WTC11 (cell line): ENCODE results near the gene SHKBP1. TPM values are rescaled to one million over a fixed set of nuclear protein-coding genes. Genes with fewer than 3 reads are reported as not detected.
"Not testable (repeated sequence)": the region's sequence is repeated elsewhere in the genome, so short reads cannot be mapped to it uniquely, and the experiment has no call there.

Source experiments
- ATAC-seq: fragments of 200-7000 bp; cut with Tn5 transposase; 2 replicates; pipeline ENCODE4 v1.10.0; 2021; ENCODE audit warnings: mild to moderate bottlenecking, moderate library complexity
- CTCF ChIA-PET: fragments of 300-600 bp; sonication (Branson Sonifier 250); formaldehyde crosslinking; loops from one replicate; lab custom pipeline; 2021; ENCODE audit warnings: antibody characterized with exemption; lab: Charles Lee
- POLR2A ChIA-PET: fragments of 350-600 bp; sonication (Branson Sonifier 250); formaldehyde crosslinking; loops from one replicate; lab custom pipeline; 2021; ENCODE audit warnings: antibody characterized with exemption; lab: Charles Lee
- DNase-seq: peaks from one replicate; pipeline ENCODE4 v3.0.0; 2021; ENCODE audit warnings: low spot score
- H3K27ac Mint-ChIP-seq: 2 replicates; pipeline ENCODE4 v1.8.0; 2021; ENCODE audit warnings: mixed read lengths
- H3K27me3 Mint-ChIP-seq: 2 replicates; pipeline ENCODE4 v1.8.0; 2021; ENCODE audit warnings: low read depth, mild to moderate bottlenecking, moderate library complexity, mixed read lengths
- H3K36me3 Mint-ChIP-seq: 2 replicates; pipeline ENCODE4 v1.8.0; 2021; ENCODE audit warnings: mixed read lengths
- H3K4me1 Mint-ChIP-seq: 2 replicates; pipeline ENCODE4 v1.8.0; 2022; ENCODE audit warnings: mixed read lengths
- H3K4me3 Mint-ChIP-seq: 2 replicates; pipeline ENCODE4 v1.8.0; 2021; ENCODE audit warnings: mild to moderate bottlenecking, moderate library complexity, mixed read lengths
- H3K9me3 Mint-ChIP-seq: 2 replicates; pipeline ENCODE4 v1.8.0; 2021; ENCODE audit warnings: mixed read lengths
- ARID4B ChIP-seq: sonication (generic); formaldehyde crosslinking; IDR thresholded peaks from 2 replicates; pipeline ENCODE4 v1.8.0; 2023; ENCODE audit warnings: missing genetic modification reagents, mild to moderate bottlenecking, borderline replicate concordance
- E2F1 ChIP-seq: sonication (generic); formaldehyde crosslinking; IDR thresholded peaks from 2 replicates; pipeline ENCODE4 v1.8.0; 2022; ENCODE audit warnings: mild to moderate bottlenecking, missing genetic modification reagents
- E2F5 ChIP-seq: sonication (generic); formaldehyde crosslinking; IDR thresholded peaks from 2 replicates; pipeline ENCODE4 v1.8.1; 2022; ENCODE audit warnings: mild to moderate bottlenecking, moderate library complexity, missing genetic modification reagents
- ELF4 ChIP-seq: sonication (generic); formaldehyde crosslinking; IDR thresholded peaks from 2 replicates; pipeline ENCODE4 v1.8.1; 2022; ENCODE audit warnings: low read depth, mild to moderate bottlenecking, moderate library complexity, missing genetic modification reagents
- EMX1 ChIP-seq: fragments of 250-450 bp; sonication (Bioruptor Pico); IDR thresholded peaks from 2 replicates; pipeline ENCODE4 v1.8.0; 2021; ENCODE audit warnings: mild to moderate bottlenecking
- FOXK1 ChIP-seq: sonication (generic); formaldehyde crosslinking; IDR thresholded peaks from 2 replicates; pipeline ENCODE4 v1.8.0; 2022; ENCODE audit warnings: mild to moderate bottlenecking, moderate library complexity, missing genetic modification reagents
- FOXP4 ChIP-seq: sonication (generic); formaldehyde crosslinking; IDR thresholded peaks from 2 replicates; pipeline ENCODE4 v1.8.0; 2022; ENCODE audit warnings: mild to moderate bottlenecking, missing genetic modification reagents
- GTF2I ChIP-seq: fragments of 250-450 bp; sonication (Bioruptor Pico); conservative IDR thresholded peaks from 2 replicates; pipeline ENCODE4 v1.4.0; 2021; ENCODE audit warnings: mild to moderate bottlenecking
- JAZF1 ChIP-seq: fragments of 250-450 bp; sonication (Bioruptor Pico); IDR thresholded peaks from 2 replicates; pipeline ENCODE4 v1.9.0; 2021; ENCODE audit warnings: moderate library complexity, mild to moderate bottlenecking, inconsistent platforms
- MAX ChIP-seq: sonication (generic); formaldehyde crosslinking; IDR thresholded peaks from 2 replicates; pipeline ENCODE4 v1.8.0; 2022; ENCODE audit warnings: mild to moderate bottlenecking, missing genetic modification reagents
- OVOL2 ChIP-seq: fragments of 250-450 bp; sonication (Bioruptor Pico); IDR thresholded peaks from 2 replicates; pipeline ENCODE4 v1.9.0; 2021; ENCODE audit warnings: mild to moderate bottlenecking, borderline replicate concordance
- RORB ChIP-seq: fragments of 250-450 bp; sonication (Bioruptor Pico); IDR thresholded peaks from 2 replicates; pipeline ENCODE4 v1.9.0; 2021; ENCODE audit warnings: mild to moderate bottlenecking
- SOX15 ChIP-seq: fragments of 250-450 bp; sonication (Bioruptor Pico); IDR thresholded peaks from 2 replicates; pipeline ENCODE4 v1.9.0; 2021; ENCODE audit warnings: mild to moderate bottlenecking
- SP1 ChIP-seq: sonication (generic); formaldehyde crosslinking; conservative IDR thresholded peaks from 2 replicates; pipeline ENCODE4 v1.8.1; 2022; ENCODE audit warnings: missing genetic modification reagents
- TCF7 ChIP-seq: sonication (generic); formaldehyde crosslinking; IDR thresholded peaks from 2 replicates; pipeline ENCODE4 v1.8.0; 2022; ENCODE audit warnings: mild to moderate bottlenecking, low read depth, missing genetic modification reagents, moderate library complexity
- ZBTB21 ChIP-seq: sonication (generic); formaldehyde crosslinking; IDR thresholded peaks from 2 replicates; pipeline ENCODE4 v1.8.1; 2023; ENCODE audit warnings: mild to moderate bottlenecking, missing genetic modification reagents, borderline replicate concordance
- ZNF232 ChIP-seq: sonication (generic); formaldehyde crosslinking; IDR thresholded peaks from 2 replicates; pipeline ENCODE4 v1.8.0; 2022; ENCODE audit warnings: mild to moderate bottlenecking, missing genetic modification reagents
- ZNF423 ChIP-seq: fragments of 250-450 bp; sonication (Bioruptor Pico); IDR thresholded peaks from 2 replicates; pipeline ENCODE4 v2.1.2; 2022; ENCODE audit warnings: mild to moderate bottlenecking, moderate library complexity
- ZNF671 ChIP-seq: fragments of 250-450 bp; sonication (Bioruptor Pico); IDR thresholded peaks from 2 replicates; pipeline ENCODE4 v1.8.0; 2021; ENCODE audit warnings: mild to moderate bottlenecking
- total RNA-seq: library from RNA; stranded (reverse); gene quantifications from 3 replicates; pipeline ENCODE4 v1.2.3, GENCODE V29; 2021

The SHKBP1 gene
- total RNA-seq, 1 experiment from 2014 or later: 71.7 TPM

- ChIA-PET CTCF (interaction anchor here (0.7 to 1.4 kb wide), 3 partner anchors 42 to 61 kb away, joined by 3 to 4 read pairs (median 3); no protein-coding TSS in a partner anchor), POLR2A (interaction anchor here (0.6 kb wide), 2 partner anchors 12 to 85 kb away, joined by 3 read pairs; no protein-coding TSS in a partner anchor)
- H3K4me1 Mint-ChIP-seq: peaks cover 11% of the 10 kb centered on the region
- TF ChIP-seq FOXK1 (no peak), ZNF232 (CRISPR knock-in tag) (no peak), ZBTB21 (CRISPR knock-in tag) (no peak), JAZF1 (CRISPR knock-in tag) (no peak), ZNF671 (CRISPR knock-in tag) (no peak), ZNF423 (no peak), TCF7 (CRISPR knock-in tag) (no peak), SP1 (CRISPR knock-in tag) (no peak), E2F1 (CRISPR knock-in tag) (no peak), E2F5 (CRISPR knock-in tag) (no peak), SOX15 (no peak), RORB (no peak), EMX1 (CRISPR knock-in tag) (no peak), FOXP4 (CRISPR knock-in tag) (no peak), ELF4 (no peak), OVOL2 (CRISPR knock-in tag) (no peak), ARID4B (CRISPR knock-in tag) (no peak), MAX (no peak), GTF2I (CRISPR knock-in tag) (no peak)
- ATAC-seq: no peak
- H3K27me3 Mint-ChIP-seq: peaks cover 19% of the 10 kb centered on the region
- H3K4me3 Mint-ChIP-seq: no peak overlapping the region
- peaks cover 19% of the 10 kb centered on the region for H3K36me3 Mint-ChIP-seq
- H3K9me3 Mint-ChIP-seq: 0 out of 2 replicates have a peak, but pooled peaks cover 3% of the 10 kb centered on the region
- no peak overlapping the region for H3K27ac Mint-ChIP-seq
- no peak for DNase-seq
These were observed 14.0 kb downstream of the SHKBP1 start for GRCh38 chr19:40590464-40591265.

- peaks cover 11% of the 10 kb centered on the region for H3K4me1 Mint-ChIP-seq
- CTCF ChIA-PET: interaction anchor here (1.0 kb wide), 1 partner anchor 43 kb away, joined by 5 read pairs; no protein-coding TSS in a partner anchor
- H3K9me3 Mint-ChIP-seq, DNase-seq, POLR2A ChIA-PET, H3K4me3 Mint-ChIP-seq, H3K27ac Mint-ChIP-seq, ATAC-seq: not testable (repeated sequence)
- peaks cover 30% of the 10 kb centered on the region for H3K27me3 Mint-ChIP-seq
- H3K36me3 Mint-ChIP-seq: peaks cover 13% of the 10 kb centered on the region
These were observed 15.1 kb downstream of the SHKBP1 start for GRCh38 chr19:40591724-40592123.
